HepG2 (cell line): ENCODE results near the gene PTPRD. TPM values are rescaled to one million over a fixed set of nuclear protein-coding genes. Genes with fewer than 3 reads are reported as not detected.

Experiments
- ATAC-seq: fragments of 200-7000 bp; cut with Tn5 transposase; 3 replicates; pipeline ENCODE4 v1.9.1; 2020; ENCODE audit warnings: mild to moderate bottlenecking, moderate library complexity
- BruUV-seq: library from RNA; stranded (reverse); fragments of 400-500 nt; replicated peaks from 2 replicates; lab custom pipeline; 2021; lab: Mats Ljungman, UMichigan
- CTCF ChIA-PET: fragments of 300-600 bp; formaldehyde crosslinking; extraction: SDS; loops from one replicate; lab custom pipeline; 2021; ENCODE audit warnings: low total read pairs, inconsistent platforms, low intra/inter-chr PET ratio; lab: Yijun Ruan, JAX
- POLR2A ChIA-PET: fragments of 350-600 bp; sonication (Branson Sonifier 250); formaldehyde crosslinking; loops from one replicate; lab custom pipeline; 2020; ENCODE audit warnings: antibody characterized with exemption, inconsistent platforms; lab: Yijun Ruan, JAX
- DNase-seq: peaks from one replicate; pipeline ENCODE4 v3.0.0-alpha.2; 2015; ENCODE audit warnings: low spot score
- FAIRE-seq: peaks from 3 replicates; lab custom pipeline; 2011; peaks lifted over from hg19 to GRCh38; lab: Jason Lieb, UNC
- H2AFZ ChIP-seq: one replicate; pipeline ENCODE4 v1.6.1; 2011; ENCODE audit warnings: low read length, inconsistent platforms
- H3K27ac ChIP-seq: fragments of 300-600 bp; 3 replicates; pipeline ENCODE4 v1.8.0; 2011; ENCODE audit warnings: mixed run types, mild to moderate bottlenecking, mixed read lengths, low read length, inconsistent platforms; ENCODE audit not compliant: insufficient read depth; ENCODE audit errors: extremely low read length
- H3K27me3 ChIP-seq, 2 experiments: fragments of 200-600 bp in 1 of 2; 2 replicates in 1 of 2; 3 replicates in 1 of 2; pipeline versions ENCODE4 v1.6.0 to v1.8.0; 2011; ENCODE audit warnings: low read length in 2 of 2, mild to moderate bottlenecking in 2 of 2, moderate library complexity in 2 of 2, inconsistent platforms in 1 of 2; ENCODE audit not compliant: insufficient read depth in 2 of 2, control insufficient read depth in 1 of 2
- H3K36me3 ChIP-seq, 2 experiments: fragments of 200-600 bp in 1 of 2; replicated peaks in 1 of 2; 2 replicates in 1 of 2; 3 replicates in 1 of 2; pipeline versions ENCODE4 v1.5.1 to v1.8.0; 2011; ENCODE audit warnings: low read length in 2 of 2, inconsistent platforms in 1 of 2; ENCODE audit not compliant: insufficient read depth in 2 of 2, control insufficient read depth in 1 of 2
- H3K4me1 ChIP-seq: 2 replicates; pipeline ENCODE4 v1.5.1; 2012; ENCODE audit warnings: low read length, inconsistent platforms; ENCODE audit not compliant: insufficient read depth
- H3K4me2 ChIP-seq: 2 replicates; pipeline ENCODE4 v1.6.0; 2011; ENCODE audit warnings: low read depth, low read length, inconsistent platforms
- H3K4me3 ChIP-seq, 3 experiments: fragments of 200-600 bp in 1 of 3; sonication (generic), shearing (Covaris generic) in 1 of 3; replicated peaks in 1 of 3; 2 replicates each; pipeline ENCODE4 v1.5.1; 2011 to 2016; ENCODE audit warnings: low read length in 3 of 3, inconsistent platforms in 2 of 3, low read depth in 2 of 3, mild to moderate bottlenecking in 2 of 3, control low read depth in 1 of 3, mixed read lengths in 1 of 3; ENCODE audit not compliant: insufficient read depth in 1 of 3
- H3K79me2 ChIP-seq: one replicate; pipeline ENCODE4 v1.6.1; 2011; ENCODE audit warnings: low read length, inconsistent platforms; ENCODE audit not compliant: insufficient read depth
- H3K9ac ChIP-seq: 2 replicates; pipeline ENCODE4 v1.6.0; 2011; ENCODE audit warnings: mild to moderate bottlenecking, low read depth, low read length, inconsistent platforms; ENCODE audit not compliant: insufficient read depth
- H3K9me3 ChIP-seq: 2 replicates; pipeline ENCODE4 v1.5.1; 2012; ENCODE audit warnings: mild to moderate bottlenecking, low read length
- H4K20me1 ChIP-seq: 2 replicates; pipeline ENCODE4 v1.6.0; 2011; ENCODE audit warnings: inconsistent platforms, mild to moderate bottlenecking, low read length, moderate library complexity; ENCODE audit not compliant: insufficient read depth
- CEBPB ChIP-seq: IDR thresholded peaks from 2 replicates; pipeline ENCODE4 v1.6.1; 2011; ENCODE audit warnings: low read depth, low read length, improper control_type of control experiment, borderline replicate concordance
- NR1H2 ChIP-seq: sonication (generic); formaldehyde crosslinking; IDR thresholded peaks from 2 replicates; pipeline ENCODE4 v1.8.1; 2022; ENCODE audit warnings: low read depth, missing genetic modification reagents, borderline replicate concordance
- PRDM15 ChIP-seq: sonication (generic); formaldehyde crosslinking; IDR thresholded peaks from 2 replicates; pipeline ENCODE4 v1.4.0; 2020; ENCODE audit warnings: missing genetic modification reagents
- SETDB1 ChIP-seq: sonication (generic); formaldehyde crosslinking; IDR thresholded peaks from 2 replicates; pipeline ENCODE4 v1.5.1; 2020; ENCODE audit warnings: missing genetic modification reagents, mild to moderate bottlenecking, borderline replicate concordance
- WGBS: methylation state at CpG from one replicate; pipeline ENCODE4 v1.1.6; 2017; ENCODE audit warnings: low lambda C conversion rate; 5-methylcytosine and 5-hydroxymethylcytosine counted together
- in situ Hi-C: cut with HindIII; loops from 2 replicates; pipeline ENCODE4 v1.10.0; 2017; ENCODE audit warnings: low pct_unique_long_range_greater_than_20kb; ENCODE audit not compliant: extremely low pct_ligation_motif_present
- intact Hi-C: fragments of 100-400 bp; cut with micrococcal nuclease; formaldehyde crosslinking; loops from one replicate; pipeline ENCODE4 v1.10.0; 2022; ENCODE audit not compliant: unreplicated experiment
- polyA plus RNA-seq, 8 experiments: library from polyadenylated mRNA; depleted of rRNA in 3 of 8; stranded (reverse) in 7 of 8; unstranded in 1 of 8; fragments of >200 nt; fragmentation: Illumina TruSeq in 4 of 8; extraction: Trizol in 4 of 8; gene quantifications; 2 replicates each; pipeline versions ENCODE4 v1.2.1 to v1.2.3, GENCODE V29; 2011 to 2016; ENCODE audit warnings: low read depth in 4 of 8, missing spikeins in 1 of 8, mixed read lengths in 1 of 8; ENCODE audit not compliant: insufficient read depth in 1 of 8
- total RNA-seq, 5 experiments: library from RNA; depleted of rRNA; stranded (reverse); fragments of >200 nt; fragmentation: Illumina TruSeq; extraction: Trizol; gene quantifications; 2 replicates each; pipeline ENCODE4 v1.2.3, GENCODE V29; 2016; ENCODE audit warnings: low read depth in 1 of 5

PTPRD gene
- total and polyA plus RNA-seq, 2 of the 13 experiments (the other 11 are each of a cell fraction or from before 2014, with no cell fraction given), result 0.05 TPM; not detected in 1

GRCh38 chr9:8346296-8346695, 2266.5 kb downstream of the PTPRD start:
- DNase-seq, result no peak
- no peak for ATAC-seq
- Histone ChIP-seq H3K27ac (no peak overlapping the region), H4K20me1 (no peaks in the 10 kb centered on the region), H3K36me3 (no peaks in the 10 kb centered on the region), H3K79me2 (no peaks in the 10 kb centered on the region), H3K27me3 (no peaks in the 10 kb centered on the region), H3K4me2 (no peak overlapping the region), H3K9ac (no peak overlapping the region), H2AFZ (no peak overlapping the region), H3K4me3 (no peak overlapping the region), H3K9me3 (peaks cover 77% of the 10 kb centered on the region), H3K4me1 (no peaks in the 10 kb centered on the region)
- ChIA-PET POLR2A (no interaction called here), CTCF (no interaction called here)
- BruUV-seq, result no TSS peak
- in situ Hi-C loops, result no loop called here
- WGBS, result 74% methylated on average over 4 of the region's 4 CpGs
- intact Hi-C loops, result no loop called here
- no peak for TF ChIP-seq NR1H2
- TF ChIP-seq PRDM15 (CRISPR knock-in tag), result no peak
- no peak for TF ChIP-seq CEBPB
- no peak for TF ChIP-seq SETDB1 (CRISPR knock-in tag)
- no peak for FAIRE-seq
